ENCODE measurements around the gene CBR3.
"Not testable (repeated sequence)": the region's sequence is repeated elsewhere in the genome, so short reads cannot be mapped to it uniquely, and the experiment has no call there.

The CBR3 gene

GRCh38 chr21:36144233-36144632 lies 9.4 kb downstream of the CBR3 start:
- DNase-seq; in situ Hi-C loops (cut with HindIII; ENCODE audit: low pct_ligation_motif_present, low pct_unique_long_range_greater_than_20kb, low sequenced_read_pairs): not testable (repeated sequence)

DNA sequence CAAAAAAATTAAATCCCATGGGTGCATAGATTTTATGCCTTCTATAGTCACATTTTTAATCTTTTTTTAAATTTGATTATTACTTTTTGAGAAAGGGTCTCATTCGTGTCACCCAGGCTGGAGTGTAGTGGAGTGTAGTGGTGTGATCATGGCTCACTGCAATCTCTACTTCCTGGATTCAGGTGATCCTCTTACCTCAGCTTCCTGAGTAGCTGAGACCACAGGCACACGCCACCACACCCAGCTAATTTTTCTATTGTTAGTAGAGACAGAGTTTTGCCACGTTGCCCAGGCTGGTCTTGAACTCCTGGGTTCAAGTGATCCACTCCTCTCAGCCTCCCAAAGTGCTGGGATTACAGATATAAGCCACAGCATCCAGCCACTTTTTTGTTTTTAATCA lies 10.4 kb downstream of the CBR3 start:
- in situ Hi-C loops (cut with HindIII; ENCODE audit: low pct_ligation_motif_present, low pct_unique_long_range_greater_than_20kb, low sequenced_read_pairs) = no loop called here
- no peak for DNase-seq

DNA sequence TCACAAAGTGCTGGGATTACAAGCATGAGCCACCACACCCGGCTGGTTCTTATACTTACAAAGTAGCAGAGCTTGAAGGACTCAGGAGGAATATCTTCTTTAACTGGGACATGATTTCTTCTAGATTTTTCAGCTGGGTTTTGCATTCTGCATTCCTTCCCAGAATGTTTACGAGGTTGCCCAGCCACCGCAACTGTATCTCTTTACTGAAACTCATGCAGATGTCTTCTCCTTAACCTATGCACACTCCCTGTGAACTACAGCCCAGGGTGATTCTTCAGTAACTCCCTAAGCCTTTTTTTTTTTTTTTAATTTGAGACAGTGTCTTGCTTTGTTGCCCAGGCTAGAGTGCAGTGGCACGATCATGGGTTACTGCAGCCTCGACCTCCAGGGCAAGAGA lies 13.0 kb downstream of the CBR3 start:
- in situ Hi-C loops (cut with HindIII; ENCODE audit: low pct_ligation_motif_present, low pct_unique_long_range_greater_than_20kb, low sequenced_read_pairs) = no loop called here
- no peak for DNase-seq

DNA sequence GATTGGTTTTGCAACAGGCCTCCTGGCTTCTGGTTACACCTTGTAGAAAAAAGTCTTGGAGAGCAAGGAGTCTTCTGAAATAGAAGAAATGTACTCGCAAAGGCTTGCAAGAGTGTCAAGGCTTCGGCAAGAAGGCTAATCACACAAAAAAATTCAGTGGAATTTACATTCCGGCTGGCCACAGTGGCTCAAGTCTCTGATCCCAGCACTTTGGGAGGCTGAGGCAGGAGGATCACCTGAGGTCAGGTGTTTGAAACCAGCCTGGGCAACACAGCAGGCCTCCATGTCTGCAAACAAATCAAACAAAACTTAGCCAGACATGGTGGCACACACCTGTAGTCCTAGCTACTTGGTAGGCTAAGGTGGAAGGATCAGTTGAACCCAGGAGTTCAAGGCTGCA lies 14.0 kb downstream of the CBR3 start:
- no peak for DNase-seq
- in situ Hi-C loops (cut with HindIII; ENCODE audit: low pct_ligation_motif_present, low pct_unique_long_range_greater_than_20kb, low sequenced_read_pairs) = no loop called here

DNA sequence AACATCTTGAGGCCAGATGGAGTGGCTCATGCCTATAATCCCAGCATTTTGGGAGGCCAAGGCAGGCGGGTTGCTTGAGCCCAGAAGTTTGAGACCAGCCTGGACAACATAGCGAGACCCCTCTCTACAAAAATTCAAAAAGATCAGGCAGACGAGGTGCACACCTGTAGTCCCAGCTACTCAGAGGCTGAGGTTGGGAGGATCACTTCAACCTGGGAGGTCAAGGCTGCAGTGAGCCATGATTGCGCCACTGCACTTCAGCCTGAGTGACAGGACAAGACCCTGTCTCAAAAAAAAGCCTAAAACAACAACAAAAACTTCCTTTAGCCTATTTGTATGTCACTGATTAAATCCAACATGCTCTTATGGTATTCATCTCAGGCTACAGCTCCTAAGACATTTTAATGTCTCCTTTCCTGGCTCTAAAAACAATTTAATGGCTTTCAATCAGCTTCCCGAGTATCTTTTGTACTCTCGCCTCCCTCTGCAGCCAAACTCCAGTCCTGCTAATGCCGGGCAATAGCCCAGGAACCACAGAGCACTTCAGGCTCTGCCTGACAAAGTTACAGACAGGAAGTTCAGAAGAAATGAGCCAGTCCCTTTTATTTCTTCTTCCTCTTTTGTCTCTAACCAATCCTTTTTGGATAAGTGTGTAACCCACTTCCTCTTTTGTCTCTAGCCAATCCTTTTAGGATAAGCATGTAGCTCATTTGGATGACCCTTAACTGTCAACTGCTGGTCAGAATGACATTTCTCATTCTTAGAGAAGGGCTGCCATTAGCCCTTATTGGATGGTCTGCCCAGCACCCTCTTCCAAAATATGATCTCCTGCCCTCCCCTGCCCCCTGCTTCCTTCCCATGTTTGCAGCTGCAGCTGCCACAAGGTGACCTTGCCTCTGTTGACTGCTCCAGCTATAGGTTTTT lies 15.2 kb downstream of the CBR3 start:
- no peak for DNase-seq

GRCh38 chr21:36155603-36156338 lies 20.9 kb downstream of the CBR3 start:
- DNase-seq = no peak
- in situ Hi-C loops (cut with HindIII; ENCODE audit: low pct_ligation_motif_present, low pct_unique_long_range_greater_than_20kb, low sequenced_read_pairs) = no loop called here

More for the DNA sequence above, 15.2 kb downstream of the CBR3 start:
- in situ Hi-C loops (cut with HindIII; ENCODE audit: low pct_ligation_motif_present, low pct_unique_long_range_greater_than_20kb, low sequenced_read_pairs) = no loop called here

- in situ Hi-C loops (cut with HindIII; ENCODE audit: low pct_ligation_motif_present, low pct_unique_long_range_greater_than_20kb, low sequenced_read_pairs) = no loop called here
- peak; percentile 93 for DNase-seq
Measured at GRCh38 chr21:36156339-36156814, 21.5 kb downstream of the CBR3 start.

- DNase-seq = no peak
- in situ Hi-C loops (cut with HindIII; ENCODE audit: low pct_ligation_motif_present, low pct_unique_long_range_greater_than_20kb, low sequenced_read_pairs) = no loop called here
Measured at GRCh38 chr21:36156815-36157670, 22.2 kb downstream of the CBR3 start, which contains the start of gene DOP1B. Gene DOP1B, plus strand, starts transcription at chr21:36156824. Its CDS starts 7,910 bp downstream, at chr21:36164734.

- no peak for DNase-seq
- in situ Hi-C loops (cut with HindIII; ENCODE audit: low pct_ligation_motif_present, low pct_unique_long_range_greater_than_20kb, low sequenced_read_pairs) = no loop called here
Measured at GRCh38 chr21:36159356-36159921, 24.6 kb downstream of the CBR3 start.

DNA sequence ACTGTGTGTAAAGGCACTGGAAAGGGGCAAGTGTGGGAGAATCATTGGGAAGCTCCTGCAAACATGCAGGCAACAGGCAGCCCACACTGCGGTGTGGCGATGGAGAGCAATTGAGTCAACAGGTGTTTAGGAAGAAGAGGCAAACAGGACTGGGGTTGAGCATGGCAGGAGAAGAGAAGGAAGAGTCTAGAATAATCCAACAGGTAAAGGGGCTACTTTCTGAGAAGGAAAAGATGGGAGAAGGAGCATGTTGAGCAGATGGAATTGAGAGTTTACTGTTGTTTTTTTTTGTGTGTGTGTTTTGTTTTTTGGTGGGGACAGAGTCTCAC lies 25.9 kb downstream of the CBR3 start:
- in situ Hi-C loops (cut with HindIII; ENCODE audit: low pct_ligation_motif_present, low pct_unique_long_range_greater_than_20kb, low sequenced_read_pairs) = no loop called here
- DNase-seq = no peak

GRCh38 chr21:36162631-36163030 lies 27.8 kb downstream of the CBR3 start:
- no peak for DNase-seq
- in situ Hi-C loops (cut with HindIII; ENCODE audit: low pct_ligation_motif_present, low pct_unique_long_range_greater_than_20kb, low sequenced_read_pairs) = no loop called here

DNA sequence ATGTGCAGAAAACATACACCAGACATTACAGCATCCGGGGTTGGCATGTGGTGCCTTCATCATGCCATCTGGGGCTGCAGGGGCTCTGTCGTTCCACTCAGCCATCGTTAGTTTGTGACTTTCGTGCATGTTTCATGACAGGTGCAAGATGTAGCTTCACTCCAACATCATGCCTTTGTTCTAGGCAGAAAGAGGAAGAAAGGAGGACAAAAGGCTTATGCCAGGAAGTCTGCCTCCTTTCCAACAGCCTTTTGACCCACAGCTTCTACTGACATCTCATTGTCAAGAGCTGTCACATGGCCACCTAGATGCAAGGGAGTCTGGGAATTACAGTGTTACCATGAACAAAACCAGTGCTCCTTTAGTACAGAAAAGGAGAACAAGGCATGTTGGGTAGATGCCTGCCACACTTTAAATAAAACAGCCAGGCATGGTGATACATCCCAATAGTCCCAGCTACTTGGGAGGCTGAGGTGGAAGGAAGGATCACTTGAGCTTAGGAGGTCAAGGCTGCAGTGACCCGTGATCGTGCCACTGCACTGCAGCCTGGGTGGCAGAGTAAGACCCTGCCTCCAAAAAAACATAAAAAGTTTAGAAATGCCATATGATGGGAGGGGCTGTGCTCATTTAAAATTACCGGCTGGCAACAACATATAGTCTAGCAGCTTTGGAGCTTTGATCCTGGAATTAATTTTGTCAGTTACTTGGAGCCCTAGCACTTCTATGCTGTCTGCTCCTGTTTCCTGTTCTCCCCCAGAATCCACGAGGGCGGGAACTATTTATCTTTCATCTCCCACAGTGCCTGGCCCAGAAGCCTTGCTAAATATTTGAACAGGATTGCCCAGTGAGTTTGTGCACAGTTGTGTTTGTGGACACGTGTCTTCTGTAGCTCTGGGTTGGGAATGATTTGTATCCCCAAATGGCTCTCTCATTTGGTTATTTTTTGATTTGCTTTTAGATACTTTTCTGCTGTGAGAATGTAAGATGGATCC lies 29.2 kb downstream of the CBR3 start:
- in situ Hi-C loops (cut with HindIII; ENCODE audit: low pct_ligation_motif_present, low pct_unique_long_range_greater_than_20kb, low sequenced_read_pairs) = no loop called here
- no peak for DNase-seq

GRCh38 chr21:36165356-36165755 lies 30.5 kb downstream of the CBR3 start:
- in situ Hi-C loops (cut with HindIII; ENCODE audit: low pct_ligation_motif_present, low pct_unique_long_range_greater_than_20kb, low sequenced_read_pairs) = no loop called here
- no peak for DNase-seq

- DNase-seq = no peak
- in situ Hi-C loops (cut with HindIII; ENCODE audit: low pct_ligation_motif_present, low pct_unique_long_range_greater_than_20kb, low sequenced_read_pairs) = no loop called here
Measured at GRCh38 chr21:36166705-36167104, 31.8 kb downstream of the CBR3 start.

DNA sequence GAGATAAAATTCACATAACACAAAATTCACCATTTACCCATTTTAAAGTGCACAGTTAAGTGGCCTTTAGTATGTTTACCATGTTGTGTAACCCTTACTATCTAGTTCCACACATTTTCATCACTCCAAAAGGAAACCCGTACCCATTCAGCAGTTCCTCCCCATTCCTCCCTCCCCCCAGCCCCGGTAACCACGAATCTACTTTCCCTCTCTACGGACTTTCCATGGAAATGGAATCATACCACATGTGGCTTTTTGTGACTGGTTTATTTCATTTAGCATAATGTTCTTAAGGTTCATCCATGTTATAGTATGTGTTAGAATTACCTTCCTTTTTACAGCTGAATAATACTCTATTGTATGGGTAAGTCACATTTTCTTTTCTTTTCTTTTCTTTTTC lies 32.7 kb downstream of the CBR3 start:
- no peak for DNase-seq
- in situ Hi-C loops (cut with HindIII; ENCODE audit: low pct_ligation_motif_present, low pct_unique_long_range_greater_than_20kb, low sequenced_read_pairs) = no loop called here

DNA sequence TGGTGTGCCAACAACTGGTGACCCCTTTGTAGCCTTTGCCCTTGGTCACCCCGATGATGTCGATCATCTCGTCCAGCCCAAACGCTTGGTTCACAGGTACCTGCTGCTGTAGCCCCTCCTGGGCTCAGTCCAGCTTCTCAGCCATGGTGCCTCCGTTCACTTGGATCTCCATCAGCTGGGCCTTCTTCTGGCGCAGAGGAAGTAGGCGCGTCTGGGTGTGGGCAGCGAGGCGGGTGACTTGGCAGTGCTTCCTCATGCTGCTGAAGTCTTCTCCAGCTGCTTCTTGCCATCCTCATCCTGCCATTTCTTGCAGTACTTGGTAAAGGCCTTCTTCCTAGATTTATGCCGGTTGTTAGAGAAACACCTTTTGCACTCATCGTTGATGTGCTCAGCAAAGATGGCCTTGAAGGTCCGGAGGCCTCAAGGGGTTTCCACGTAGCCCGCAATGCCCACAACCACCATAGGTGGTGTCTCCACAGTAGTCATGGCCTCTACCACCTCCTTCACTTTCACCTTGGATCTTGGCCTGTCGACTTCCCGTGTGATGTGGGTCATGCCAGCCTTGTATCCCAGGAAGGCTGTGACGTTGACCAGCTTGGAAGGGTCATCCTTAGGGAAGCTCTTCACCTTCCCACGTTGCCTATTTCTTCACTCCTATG lies 34.7 kb downstream of the CBR3 start:
- in situ Hi-C loops (cut with HindIII; ENCODE audit: low pct_ligation_motif_present, low pct_unique_long_range_greater_than_20kb, low sequenced_read_pairs) = no loop called here
- DNase-seq = no peak

DNA sequence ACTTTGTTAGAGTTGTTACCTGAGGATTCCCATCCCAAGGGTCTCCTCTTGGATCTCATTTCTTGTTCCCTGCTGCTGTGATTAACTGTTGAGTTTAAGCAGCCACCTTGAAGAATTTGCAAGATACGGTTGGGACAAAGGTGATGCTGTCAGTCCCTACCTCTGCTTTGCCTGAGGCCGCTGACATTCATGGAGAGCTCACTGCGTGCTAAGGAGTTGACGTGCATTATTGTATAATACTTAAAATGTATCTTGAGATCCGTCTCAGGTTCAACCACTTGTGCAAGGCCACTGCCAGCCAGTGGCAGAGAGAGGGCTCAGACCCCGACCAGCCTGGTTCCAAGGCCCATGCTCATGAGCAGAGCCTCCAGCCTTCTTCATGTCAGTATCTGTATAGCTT lies 35.9 kb downstream of the CBR3 start:
- in situ Hi-C loops (cut with HindIII; ENCODE audit: low pct_ligation_motif_present, low pct_unique_long_range_greater_than_20kb, low sequenced_read_pairs) = no loop called here
- no peak for DNase-seq
